Breast epithelium (tissue), 3 donors: ENCODE results near the gene TMEM217.
"Not testable (repeated sequence)": the region's sequence is repeated elsewhere in the genome, so short reads cannot be mapped to it uniquely, and the experiment has no call there.

Source experiments
- POLR2A ChIP-seq: fragments of 450-650 bp; IDR thresholded peaks from one replicate; pipeline ENCODE4 v1.6.1; 2016; ENCODE audit warnings: antibody characterized with exemption, mild to moderate bottlenecking, moderate library complexity
- POLR2AphosphoS5 ChIP-seq, 3 donors: sonication (generic); formaldehyde crosslinking; IDR thresholded peaks; one replicate each; pipeline ENCODE4 v1.6.1; 2017; ENCODE audit warnings: antibody characterized with exemption in 3 of 3
- TF ChIP-seq, protein P1 (sequence below), 3 donors: fragments of 450-650 bp; IDR thresholded peaks; one replicate each; pipeline ENCODE4 v1.5.1; 2016 to 2017; ENCODE audit warnings: antibody characterized with exemption in 3 of 3, mild to moderate bottlenecking in 3 of 3, moderate library complexity in 3 of 3

DNA sequence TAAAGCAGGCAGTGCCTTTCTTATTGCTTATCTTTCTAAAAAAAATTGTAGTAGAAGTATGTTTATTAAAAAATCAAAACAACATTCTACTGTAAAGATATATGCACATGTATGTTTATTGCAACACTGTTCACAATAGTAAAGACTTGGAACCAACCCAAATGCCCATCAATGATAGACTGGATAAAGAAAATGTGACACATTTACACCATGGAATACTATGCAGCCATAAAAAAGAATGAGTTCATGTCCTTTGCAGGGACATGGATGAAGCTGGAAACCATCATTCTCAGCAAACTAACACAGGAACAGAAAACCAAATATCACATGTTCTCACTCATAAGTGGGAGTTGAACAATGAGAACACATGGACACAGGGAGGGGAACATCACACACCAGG is 39.7 kb upstream of the TMEM217 start:
- not testable (repeated sequence) for TF ChIP-seq POLR2A; POLR2AphosphoS5 (IDR thresholded peaks at IDR 0.05)
- TF ChIP-seq, protein P1, sequence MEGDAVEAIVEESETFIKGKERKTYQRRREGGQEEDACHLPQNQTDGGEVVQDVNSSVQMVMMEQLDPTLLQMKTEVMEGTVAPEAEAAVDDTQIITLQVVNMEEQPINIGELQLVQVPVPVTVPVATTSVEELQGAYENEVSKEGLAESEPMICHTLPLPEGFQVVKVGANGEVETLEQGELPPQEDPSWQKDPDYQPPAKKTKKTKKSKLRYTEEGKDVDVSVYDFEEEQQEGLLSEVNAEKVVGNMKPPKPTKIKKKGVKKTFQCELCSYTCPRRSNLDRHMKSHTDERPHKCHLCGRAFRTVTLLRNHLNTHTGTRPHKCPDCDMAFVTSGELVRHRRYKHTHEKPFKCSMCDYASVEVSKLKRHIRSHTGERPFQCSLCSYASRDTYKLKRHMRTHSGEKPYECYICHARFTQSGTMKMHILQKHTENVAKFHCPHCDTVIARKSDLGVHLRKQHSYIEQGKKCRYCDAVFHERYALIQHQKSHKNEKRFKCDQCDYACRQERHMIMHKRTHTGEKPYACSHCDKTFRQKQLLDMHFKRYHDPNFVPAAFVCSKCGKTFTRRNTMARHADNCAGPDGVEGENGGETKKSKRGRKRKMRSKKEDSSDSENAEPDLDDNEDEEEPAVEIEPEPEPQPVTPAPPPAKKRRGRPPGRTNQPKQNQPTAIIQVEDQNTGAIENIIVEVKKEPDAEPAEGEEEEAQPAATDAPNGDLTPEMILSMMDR (IDR thresholded peaks at IDR 0.05) = not testable (repeated sequence)
